ENCODE measurements around the gene MYO1B.

DNA sequence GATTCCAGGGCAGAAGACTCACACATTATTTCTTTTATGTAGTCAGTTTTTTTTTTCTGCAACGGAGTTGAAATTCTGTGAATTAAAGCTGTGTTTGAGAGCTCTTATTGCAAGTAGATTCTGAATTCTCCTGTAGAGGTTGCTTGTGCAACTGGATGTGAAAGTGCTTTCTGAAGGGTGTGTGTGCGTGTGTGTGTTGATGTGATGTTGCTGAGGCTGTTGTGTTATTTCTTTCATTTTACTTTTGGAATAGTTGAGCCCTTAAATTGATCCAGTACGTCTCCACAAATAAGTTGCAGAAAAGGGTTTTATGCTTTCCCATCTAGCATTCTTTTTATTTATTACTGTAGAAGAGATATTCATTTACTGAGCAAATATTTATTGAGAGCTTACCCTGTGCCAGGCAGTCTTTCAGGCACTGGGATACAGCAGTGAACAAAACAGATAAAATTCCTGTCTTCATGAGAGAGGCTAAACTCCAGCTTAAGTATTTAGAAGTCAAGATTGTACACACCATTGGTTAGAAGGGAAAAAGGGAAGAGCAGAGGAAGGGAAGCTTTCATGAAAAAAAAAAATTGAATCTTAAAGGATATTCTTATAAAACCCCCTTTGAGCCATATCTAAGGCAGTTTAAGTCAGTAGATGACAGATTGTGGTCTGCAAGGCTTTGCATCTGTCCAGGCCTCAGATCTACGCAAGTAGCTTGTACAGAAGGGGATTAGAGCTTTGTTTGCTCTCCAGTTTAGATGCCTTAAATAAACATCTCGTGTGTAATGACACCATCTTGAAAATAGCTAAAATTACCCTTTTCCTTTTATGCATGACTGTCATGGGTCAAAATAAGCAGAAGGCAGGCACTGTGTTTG lies 58.2 kb downstream of the MYO1B start:
- TF ChIP-seq, protein P1, sequence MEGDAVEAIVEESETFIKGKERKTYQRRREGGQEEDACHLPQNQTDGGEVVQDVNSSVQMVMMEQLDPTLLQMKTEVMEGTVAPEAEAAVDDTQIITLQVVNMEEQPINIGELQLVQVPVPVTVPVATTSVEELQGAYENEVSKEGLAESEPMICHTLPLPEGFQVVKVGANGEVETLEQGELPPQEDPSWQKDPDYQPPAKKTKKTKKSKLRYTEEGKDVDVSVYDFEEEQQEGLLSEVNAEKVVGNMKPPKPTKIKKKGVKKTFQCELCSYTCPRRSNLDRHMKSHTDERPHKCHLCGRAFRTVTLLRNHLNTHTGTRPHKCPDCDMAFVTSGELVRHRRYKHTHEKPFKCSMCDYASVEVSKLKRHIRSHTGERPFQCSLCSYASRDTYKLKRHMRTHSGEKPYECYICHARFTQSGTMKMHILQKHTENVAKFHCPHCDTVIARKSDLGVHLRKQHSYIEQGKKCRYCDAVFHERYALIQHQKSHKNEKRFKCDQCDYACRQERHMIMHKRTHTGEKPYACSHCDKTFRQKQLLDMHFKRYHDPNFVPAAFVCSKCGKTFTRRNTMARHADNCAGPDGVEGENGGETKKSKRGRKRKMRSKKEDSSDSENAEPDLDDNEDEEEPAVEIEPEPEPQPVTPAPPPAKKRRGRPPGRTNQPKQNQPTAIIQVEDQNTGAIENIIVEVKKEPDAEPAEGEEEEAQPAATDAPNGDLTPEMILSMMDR (conservative IDR thresholded peaks at IDR 0.05; ENCODE audit: low read depth in 2 of 2): no peak
- TF ChIP-seq, protein P2, sequence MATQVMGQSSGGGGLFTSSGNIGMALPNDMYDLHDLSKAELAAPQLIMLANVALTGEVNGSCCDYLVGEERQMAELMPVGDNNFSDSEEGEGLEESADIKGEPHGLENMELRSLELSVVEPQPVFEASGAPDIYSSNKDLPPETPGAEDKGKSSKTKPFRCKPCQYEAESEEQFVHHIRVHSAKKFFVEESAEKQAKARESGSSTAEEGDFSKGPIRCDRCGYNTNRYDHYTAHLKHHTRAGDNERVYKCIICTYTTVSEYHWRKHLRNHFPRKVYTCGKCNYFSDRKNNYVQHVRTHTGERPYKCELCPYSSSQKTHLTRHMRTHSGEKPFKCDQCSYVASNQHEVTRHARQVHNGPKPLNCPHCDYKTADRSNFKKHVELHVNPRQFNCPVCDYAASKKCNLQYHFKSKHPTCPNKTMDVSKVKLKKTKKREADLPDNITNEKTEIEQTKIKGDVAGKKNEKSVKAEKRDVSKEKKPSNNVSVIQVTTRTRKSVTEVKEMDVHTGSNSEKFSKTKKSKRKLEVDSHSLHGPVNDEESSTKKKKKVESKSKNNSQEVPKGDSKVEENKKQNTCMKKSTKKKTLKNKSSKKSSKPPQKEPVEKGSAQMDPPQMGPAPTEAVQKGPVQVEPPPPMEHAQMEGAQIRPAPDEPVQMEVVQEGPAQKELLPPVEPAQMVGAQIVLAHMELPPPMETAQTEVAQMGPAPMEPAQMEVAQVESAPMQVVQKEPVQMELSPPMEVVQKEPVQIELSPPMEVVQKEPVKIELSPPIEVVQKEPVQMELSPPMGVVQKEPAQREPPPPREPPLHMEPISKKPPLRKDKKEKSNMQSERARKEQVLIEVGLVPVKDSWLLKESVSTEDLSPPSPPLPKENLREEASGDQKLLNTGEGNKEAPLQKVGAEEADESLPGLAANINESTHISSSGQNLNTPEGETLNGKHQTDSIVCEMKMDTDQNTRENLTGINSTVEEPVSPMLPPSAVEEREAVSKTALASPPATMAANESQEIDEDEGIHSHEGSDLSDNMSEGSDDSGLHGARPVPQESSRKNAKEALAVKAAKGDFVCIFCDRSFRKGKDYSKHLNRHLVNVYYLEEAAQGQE (IDR thresholded peaks at IDR 0.05; ENCODE audit: unreplicated experiment): no peak
- TF ChIP-seq EZH2phosphoT487 (IDR thresholded peaks at IDR 0.05; ENCODE audit: unreplicated experiment) (no peak), EZH2 (IDR thresholded peaks at IDR 0.05; ENCODE audit: low read depth, unreplicated experiment) (no peak)
